ENCODE data around the gene LRRC8B.

Gene LRRC8B

DNA sequence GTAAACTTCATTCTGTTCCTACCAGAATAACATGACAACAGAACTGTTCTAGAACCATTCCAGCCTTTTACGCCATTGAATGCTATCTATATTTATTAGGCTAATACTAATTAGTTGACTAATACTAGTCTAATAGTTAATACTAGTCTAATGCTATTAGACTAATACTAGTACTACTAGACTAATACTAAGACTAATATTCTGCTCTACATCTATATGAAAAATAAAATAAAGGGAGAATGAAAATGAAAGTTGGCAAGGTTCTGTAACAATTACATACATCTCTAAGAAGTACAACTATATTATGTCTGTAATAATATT lies 40.9 kb upstream of the LRRC8B start:
- no CpG with 5 or more reads among the region's 1 CpG for WGBS (ENCODE audit: extremely low coverage, insufficient coverage, insufficient read length)
- no peaks in the 10 kb centered on the region for H3K36me3 ChIP-seq (ENCODE audit: control insufficient read depth in 1 of 2, insufficient read depth in 2 of 2, low read length in 2 of 2)
- H3K4me1 ChIP-seq (ENCODE audit: control insufficient read depth in 1 of 2, insufficient read depth in 2 of 2, low read length in 2 of 2) = peaks cover 2 to 5% of the 10 kb centered on the region in 2 experiments
- no peaks in the 10 kb centered on the region for H3K27me3 ChIP-seq (ENCODE audit: insufficient read depth, low read length)
- no peak overlapping the region for H2AK5ac ChIP-seq (ENCODE audit: low read length)
- no peak overlapping the region for H3K14ac ChIP-seq (ENCODE audit: low read length)
- no peak overlapping the region for H2BK12ac ChIP-seq (ENCODE audit: low read length)
- no peak overlapping the region for H3K4ac ChIP-seq (ENCODE audit: low read depth, low read length)
- no peak overlapping the region for H4K12ac ChIP-seq (ENCODE audit: low read depth, low read length)
- H4K8ac ChIP-seq (ENCODE audit: low read depth, low read length) = no peak overlapping the region
- H3K79me1 ChIP-seq (ENCODE audit: low read length) = no peaks in the 10 kb centered on the region
- H3K4me3 ChIP-seq (ENCODE audit: low read depth, low read length) = no peak overlapping the region
- H2BK120ac ChIP-seq (ENCODE audit: insufficient read depth, low read length, poor library complexity) = no peak overlapping the region
- H4K91ac ChIP-seq (ENCODE audit: low read depth, low read length) = no peak overlapping the region
- peaks cover 3% of the 10 kb centered on the region for H3K9me3 ChIP-seq (ENCODE audit: insufficient read depth, low read depth, low read length)
- H3K18ac ChIP-seq (ENCODE audit: low read length) = no peak overlapping the region
- DNase-seq = no peak
- no peak overlapping the region for H3K23ac ChIP-seq (ENCODE audit: low read length)
- no peak overlapping the region for H3K4me2 ChIP-seq (ENCODE audit: low read length)
- no peak overlapping the region for H2AFZ ChIP-seq (ENCODE audit: insufficient read depth, low read length, poor library complexity)
- no peak overlapping the region for H2BK5ac ChIP-seq (ENCODE audit: low read depth, low read length, poor library complexity)
- H3K9ac ChIP-seq (ENCODE audit: low read length) = no peak overlapping the region
- no peak overlapping the region for H3K27ac ChIP-seq (ENCODE audit: low read depth, low read length)
- no peaks in the 10 kb centered on the region for H3K79me2 ChIP-seq (ENCODE audit: control insufficient read depth, insufficient read depth, low read length, poor library complexity)

DNA sequence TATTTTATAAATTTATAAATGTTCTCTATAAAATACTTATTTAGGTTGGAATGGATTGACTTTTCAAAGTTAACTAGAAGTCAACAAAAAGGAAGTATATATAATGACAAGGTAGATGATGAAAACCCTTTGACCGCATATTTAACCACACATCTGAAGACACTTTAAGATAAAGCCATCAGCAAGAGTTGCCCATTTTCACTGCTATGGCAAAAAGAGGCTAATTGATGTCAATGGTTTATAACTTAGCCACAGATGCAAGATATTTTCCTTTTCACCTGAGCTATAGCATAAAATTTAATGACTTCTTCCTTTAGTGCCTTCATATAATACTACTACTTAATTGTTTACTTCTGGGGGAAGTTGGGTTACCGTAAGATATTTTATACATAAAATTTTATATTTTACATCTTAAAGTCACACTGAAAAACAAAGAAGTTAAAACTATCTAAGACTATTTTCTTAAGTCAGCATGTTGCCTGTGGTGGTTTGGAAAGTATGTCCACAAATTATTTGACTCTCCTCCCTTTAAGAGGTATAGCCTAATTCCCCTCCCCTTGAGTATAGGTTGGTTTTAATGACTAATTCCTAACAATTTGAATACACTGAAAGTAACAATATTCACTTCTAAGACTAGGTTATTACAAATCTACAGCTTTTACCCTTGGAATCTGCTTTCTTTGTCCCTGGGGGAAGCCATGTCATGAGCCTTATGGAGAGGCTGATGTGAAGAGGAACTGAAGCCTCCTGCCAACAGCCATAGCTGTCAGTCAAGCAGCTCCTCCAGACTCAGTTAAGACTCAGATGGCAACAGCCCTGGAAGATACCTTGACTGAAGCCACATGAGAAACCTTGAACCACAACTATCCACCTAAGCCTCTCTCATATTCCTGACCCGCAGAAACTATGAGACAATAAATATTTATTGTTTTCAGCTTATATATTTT lies 40.3 kb upstream of the LRRC8B start:
- H3K4me2 ChIP-seq (ENCODE audit: low read length) = no peak overlapping the region
- no peak overlapping the region for H3K14ac ChIP-seq (ENCODE audit: low read length)
- H3K79me1 ChIP-seq (ENCODE audit: low read length) = no peaks in the 10 kb centered on the region
- H2BK5ac ChIP-seq (ENCODE audit: low read depth, low read length, poor library complexity) = no peak overlapping the region
- H3K36me3 ChIP-seq (ENCODE audit: control insufficient read depth in 1 of 2, insufficient read depth in 2 of 2, low read length in 2 of 2) = no peaks in the 10 kb centered on the region
- no peak overlapping the region for H3K27ac ChIP-seq (ENCODE audit: low read depth, low read length)
- no peak for DNase-seq
- no peak overlapping the region for H3K23ac ChIP-seq (ENCODE audit: low read length)
- H3K4ac ChIP-seq (ENCODE audit: low read depth, low read length) = no peak overlapping the region
- no peak overlapping the region for H2BK120ac ChIP-seq (ENCODE audit: insufficient read depth, low read length, poor library complexity)
- peaks cover 3% of the 10 kb centered on the region for H3K9me3 ChIP-seq (ENCODE audit: insufficient read depth, low read depth, low read length)
- H3K79me2 ChIP-seq (ENCODE audit: control insufficient read depth, insufficient read depth, low read length, poor library complexity) = no peaks in the 10 kb centered on the region
- H3K4me1 ChIP-seq (ENCODE audit: control insufficient read depth in 1 of 2, insufficient read depth in 2 of 2, low read length in 2 of 2) = peaks cover 2 to 5% of the 10 kb centered on the region in 2 experiments
- no peak overlapping the region for H4K91ac ChIP-seq (ENCODE audit: low read depth, low read length)
- H3K4me3 ChIP-seq (ENCODE audit: low read depth, low read length) = no peak overlapping the region
- H3K18ac ChIP-seq (ENCODE audit: low read length) = no peak overlapping the region
- no peaks in the 10 kb centered on the region for H3K27me3 ChIP-seq (ENCODE audit: insufficient read depth, low read length)
- no peak overlapping the region for H2AFZ ChIP-seq (ENCODE audit: insufficient read depth, low read length, poor library complexity)
- no peak overlapping the region for H4K12ac ChIP-seq (ENCODE audit: low read depth, low read length)
- no peak overlapping the region for H2AK5ac ChIP-seq (ENCODE audit: low read length)
- H2BK12ac ChIP-seq (ENCODE audit: low read length) = no peak overlapping the region
- no peak overlapping the region for H3K9ac ChIP-seq (ENCODE audit: low read length)
- WGBS (ENCODE audit: extremely low coverage, insufficient coverage, insufficient read length) = no CpG with 5 or more reads among the region's 3 CpGs
- H4K8ac ChIP-seq (ENCODE audit: low read depth, low read length) = no peak overlapping the region

DNA sequence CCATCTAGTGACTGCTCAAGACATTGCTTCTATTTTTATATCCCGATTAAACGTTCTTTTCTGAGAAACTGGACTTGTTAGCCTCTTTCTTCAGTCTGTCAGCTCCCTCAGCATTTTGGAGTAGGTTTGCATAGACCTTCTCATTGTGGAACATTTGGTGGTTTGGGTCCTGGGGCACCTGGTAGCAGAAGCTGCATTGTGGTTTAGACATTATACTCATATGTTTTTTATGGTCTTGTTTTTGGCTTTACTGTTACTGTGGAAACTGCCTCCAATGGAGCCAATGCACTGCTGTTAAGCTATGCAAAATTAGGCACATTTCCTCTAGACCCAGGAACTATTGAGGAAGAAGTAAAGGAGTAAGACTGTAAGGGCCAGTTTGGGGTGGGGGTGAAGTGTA lies 36.7 kb upstream of the LRRC8B start:
- H3K4me1 ChIP-seq (ENCODE audit: control insufficient read depth in 1 of 2, insufficient read depth in 2 of 2, low read length in 2 of 2) = peaks cover 2 to 5% of the 10 kb centered on the region in 2 experiments
- H3K14ac ChIP-seq (ENCODE audit: low read length) = no peak overlapping the region
- no peaks in the 10 kb centered on the region for H3K79me2 ChIP-seq (ENCODE audit: control insufficient read depth, insufficient read depth, low read length, poor library complexity)
- H4K12ac ChIP-seq (ENCODE audit: low read depth, low read length) = no peak overlapping the region
- H2BK5ac ChIP-seq (ENCODE audit: low read depth, low read length, poor library complexity) = no peak overlapping the region
- H2AK5ac ChIP-seq (ENCODE audit: low read length) = no peak overlapping the region
- no peak overlapping the region for H3K4ac ChIP-seq (ENCODE audit: low read depth, low read length)
- no peaks in the 10 kb centered on the region for H3K27me3 ChIP-seq (ENCODE audit: insufficient read depth, low read length)
- DNase-seq = no peak
- no peak overlapping the region for H3K18ac ChIP-seq (ENCODE audit: low read length)
- H4K8ac ChIP-seq (ENCODE audit: low read depth, low read length) = no peak overlapping the region
- no peaks in the 10 kb centered on the region for H3K79me1 ChIP-seq (ENCODE audit: low read length)
- WGBS (ENCODE audit: extremely low coverage, insufficient coverage, insufficient read length) = no CpG with 5 or more reads among the region's 2 CpGs
- no peaks in the 10 kb centered on the region for H3K9me3 ChIP-seq (ENCODE audit: insufficient read depth, low read depth, low read length)
- no peak overlapping the region for H3K9ac ChIP-seq (ENCODE audit: low read length)
- H3K36me3 ChIP-seq (ENCODE audit: control insufficient read depth in 1 of 2, insufficient read depth in 2 of 2, low read length in 2 of 2) = no peaks in the 10 kb centered on the region
- no peak overlapping the region for H2BK120ac ChIP-seq (ENCODE audit: insufficient read depth, low read length, poor library complexity)
- H3K4me2 ChIP-seq (ENCODE audit: low read length) = no peak overlapping the region
- H3K23ac ChIP-seq (ENCODE audit: low read length) = peak overlapping the region; percentile 90
- no peak overlapping the region for H4K91ac ChIP-seq (ENCODE audit: low read depth, low read length)
- no peak overlapping the region for H3K4me3 ChIP-seq (ENCODE audit: low read depth, low read length)
- no peak overlapping the region for H2BK12ac ChIP-seq (ENCODE audit: low read length)
- no peak overlapping the region for H2AFZ ChIP-seq (ENCODE audit: insufficient read depth, low read length, poor library complexity)
- no peak overlapping the region for H3K27ac ChIP-seq (ENCODE audit: low read depth, low read length)

DNA sequence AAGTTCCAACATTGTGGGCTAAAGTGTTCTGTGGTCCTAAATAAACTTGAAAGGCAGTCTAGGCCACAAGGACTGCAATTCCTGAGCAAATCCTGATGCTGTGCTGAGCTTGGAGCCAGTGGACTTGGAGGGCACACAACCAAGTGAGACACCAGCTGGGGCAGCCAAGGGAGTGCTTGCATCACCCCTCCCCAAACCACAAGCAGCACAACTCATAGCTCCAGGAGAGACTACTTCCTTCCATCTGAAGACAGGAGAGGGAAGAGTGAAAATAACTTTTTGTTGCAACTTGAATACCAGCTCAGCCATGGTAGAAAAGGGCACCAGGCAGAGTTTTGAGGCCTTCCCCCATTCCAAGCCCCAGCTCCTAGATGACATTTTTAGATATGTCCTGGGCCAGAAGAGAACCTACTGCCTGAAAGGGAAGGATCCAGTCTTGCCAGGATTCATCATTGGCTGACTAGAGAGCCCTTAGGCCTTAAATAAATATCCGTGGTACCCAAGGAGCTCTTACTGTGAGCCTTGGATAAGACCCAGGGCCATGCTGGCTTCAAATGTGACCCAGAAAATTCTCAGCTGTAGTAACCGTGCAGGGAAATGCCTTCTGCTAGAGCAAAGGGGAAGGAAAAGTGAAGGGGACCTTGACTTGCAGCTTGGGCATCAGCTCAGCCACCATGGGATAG lies 35.4 kb upstream of the LRRC8B start:
- H3K79me2 ChIP-seq (ENCODE audit: control insufficient read depth, insufficient read depth, low read length, poor library complexity) = no peaks in the 10 kb centered on the region
- no peak overlapping the region for H4K8ac ChIP-seq (ENCODE audit: low read depth, low read length)
- WGBS (ENCODE audit: extremely low coverage, insufficient coverage, insufficient read length) = no CpG with 5 or more reads among the region's 2 CpGs

More for the DNA sequence above, 35.4 kb upstream of the LRRC8B start:
- Histone ChIP-seq H3K18ac (ENCODE audit: low read length) (no peak overlapping the region), H3K9ac (ENCODE audit: low read length) (no peak overlapping the region), H3K4me1 (ENCODE audit: control insufficient read depth in 1 of 2, insufficient read depth in 2 of 2, low read length in 2 of 2) (peaks cover 2 to 5% of the 10 kb centered on the region in 2 experiments), H3K4me2 (ENCODE audit: low read length) (no peak overlapping the region), H4K91ac (ENCODE audit: low read depth, low read length) (no peak overlapping the region), H3K79me1 (ENCODE audit: low read length) (no peaks in the 10 kb centered on the region), H3K36me3 (ENCODE audit: control insufficient read depth in 1 of 2, insufficient read depth in 2 of 2, low read length in 2 of 2) (no peaks in the 10 kb centered on the region), H2BK5ac (ENCODE audit: low read depth, low read length, poor library complexity) (no peak overlapping the region), H3K4me3 (ENCODE audit: low read depth, low read length) (no peak overlapping the region), H3K9me3 (ENCODE audit: insufficient read depth, low read depth, low read length) (no peaks in the 10 kb centered on the region), H2BK12ac (ENCODE audit: low read length) (no peak overlapping the region), H3K23ac (ENCODE audit: low read length) (no peak overlapping the region), H2AK5ac (ENCODE audit: low read length) (no peak overlapping the region), H2AFZ (ENCODE audit: insufficient read depth, low read length, poor library complexity) (no peak overlapping the region), H2BK120ac (ENCODE audit: insufficient read depth, low read length, poor library complexity) (no peak overlapping the region), H4K12ac (ENCODE audit: low read depth, low read length) (no peak overlapping the region), H3K4ac (ENCODE audit: low read depth, low read length) (no peak overlapping the region), H3K27ac (ENCODE audit: low read depth, low read length) (no peak overlapping the region), H3K27me3 (ENCODE audit: insufficient read depth, low read length) (no peaks in the 10 kb centered on the region), H3K14ac (ENCODE audit: low read length) (no peak overlapping the region)
- no peak for DNase-seq
